WTC11 (cell line): ENCODE measurements around the gene MBD3. TPM values are rescaled to one million over a fixed set of nuclear protein-coding genes. Genes with fewer than 3 reads are reported as not detected.

Source experiments
- ATAC-seq: fragments of 200-7000 bp; cut with Tn5 transposase; 2 replicates; pipeline ENCODE4 v1.10.0; 2021; ENCODE audit warnings: mild to moderate bottlenecking, moderate library complexity
- CTCF ChIA-PET: fragments of 300-600 bp; sonication (Branson Sonifier 250); formaldehyde crosslinking; loops from one replicate; lab custom pipeline; 2021; ENCODE audit warnings: antibody characterized with exemption; lab: Charles Lee
- POLR2A ChIA-PET: fragments of 350-600 bp; sonication (Branson Sonifier 250); formaldehyde crosslinking; loops from one replicate; lab custom pipeline; 2021; ENCODE audit warnings: antibody characterized with exemption; lab: Charles Lee
- DNase-seq: peaks from one replicate; pipeline ENCODE4 v3.0.0; 2021; ENCODE audit warnings: low spot score
- H3K27ac Mint-ChIP-seq: 2 replicates; pipeline ENCODE4 v1.8.0; 2021; ENCODE audit warnings: mixed read lengths
- H3K27me3 Mint-ChIP-seq: 2 replicates; pipeline ENCODE4 v1.8.0; 2021; ENCODE audit warnings: low read depth, mild to moderate bottlenecking, moderate library complexity, mixed read lengths
- H3K36me3 Mint-ChIP-seq: 2 replicates; pipeline ENCODE4 v1.8.0; 2021; ENCODE audit warnings: mixed read lengths
- H3K4me1 Mint-ChIP-seq: 2 replicates; pipeline ENCODE4 v1.8.0; 2022; ENCODE audit warnings: mixed read lengths
- H3K4me3 Mint-ChIP-seq: 2 replicates; pipeline ENCODE4 v1.8.0; 2021; ENCODE audit warnings: mild to moderate bottlenecking, moderate library complexity, mixed read lengths
- H3K9me3 Mint-ChIP-seq: 2 replicates; pipeline ENCODE4 v1.8.0; 2021; ENCODE audit warnings: mixed read lengths
- ATF2 ChIP-seq: sonication (generic); formaldehyde crosslinking; IDR thresholded peaks from 2 replicates; pipeline ENCODE4 v1.8.1; 2022; ENCODE audit warnings: low read depth, missing genetic modification reagents, borderline replicate concordance
- ATF3 ChIP-seq: sonication (generic); formaldehyde crosslinking; conservative IDR thresholded peaks from 2 replicates; pipeline ENCODE4 v1.8.1; 2022; ENCODE audit warnings: mild to moderate bottlenecking, missing genetic modification reagents
- ERG ChIP-seq: fragments of 250-450 bp; sonication (Bioruptor Pico); IDR thresholded peaks from 2 replicates; pipeline ENCODE4 v1.8.0; 2021; ENCODE audit warnings: mild to moderate bottlenecking
- ETV6 ChIP-seq: sonication (generic); formaldehyde crosslinking; IDR thresholded peaks from 2 replicates; pipeline ENCODE4 v1.8.1; 2022; ENCODE audit warnings: mild to moderate bottlenecking, missing genetic modification reagents
- FOXJ3 ChIP-seq: sonication (generic); formaldehyde crosslinking; IDR thresholded peaks from 2 replicates; pipeline ENCODE4 v1.9.0; 2021; ENCODE audit warnings: missing genetic modification reagents, mild to moderate bottlenecking, borderline replicate concordance
- GRHL2 ChIP-seq: fragments of 250-450 bp; sonication (Bioruptor Pico); IDR thresholded peaks from 2 replicates; pipeline ENCODE4 v1.8.0; 2022; ENCODE audit warnings: mild to moderate bottlenecking, moderate library complexity; ENCODE audit not compliant: insufficient replicate concordance, severe bottlenecking
- KAT7 ChIP-seq: sonication (generic); formaldehyde crosslinking; IDR thresholded peaks from 2 replicates; pipeline ENCODE4 v1.8.1; 2023; ENCODE audit warnings: missing genetic modification reagents, mild to moderate bottlenecking, borderline replicate concordance
- SMAD3 ChIP-seq: sonication (generic); formaldehyde crosslinking; IDR thresholded peaks from 2 replicates; pipeline ENCODE4 v1.8.0; 2022; ENCODE audit warnings: missing genetic modification reagents, mild to moderate bottlenecking, borderline replicate concordance
- SOX15 ChIP-seq: fragments of 250-450 bp; sonication (Bioruptor Pico); IDR thresholded peaks from 2 replicates; pipeline ENCODE4 v1.9.0; 2021; ENCODE audit warnings: mild to moderate bottlenecking
- TEAD4 ChIP-seq: sonication (generic); formaldehyde crosslinking; IDR thresholded peaks from 2 replicates; pipeline ENCODE4 v1.8.0; 2022; ENCODE audit warnings: mild to moderate bottlenecking, missing genetic modification reagents
- ZNF425 ChIP-seq: fragments of 250-450 bp; sonication (Bioruptor Pico); conservative IDR thresholded peaks from 2 replicates; pipeline ENCODE4 v1.9.0; 2021; ENCODE audit warnings: mild to moderate bottlenecking
- total RNA-seq: library from RNA; stranded (reverse); gene quantifications from 3 replicates; pipeline ENCODE4 v1.2.3, GENCODE V29; 2021
- TF ChIP-seq, protein P1 (sequence below): sonication (generic); formaldehyde crosslinking; IDR thresholded peaks from 2 replicates; pipeline ENCODE4 v1.8.0; 2022; ENCODE audit warnings: mild to moderate bottlenecking, missing genetic modification reagents
- TF ChIP-seq, protein P2 (sequence below): fragments of 250-450 bp; sonication (Bioruptor Pico); IDR thresholded peaks from 2 replicates; pipeline ENCODE4 v1.9.0; 2021; ENCODE audit warnings: mild to moderate bottlenecking
- TF ChIP-seq, protein P3 (sequence below): sonication (generic); formaldehyde crosslinking; IDR thresholded peaks from 2 replicates; pipeline ENCODE4 v1.8.0; 2022; ENCODE audit warnings: missing genetic modification reagents
- TF ChIP-seq, protein P4 (sequence below): sonication (generic); formaldehyde crosslinking; IDR thresholded peaks from 2 replicates; pipeline ENCODE4 v1.8.1; 2023; ENCODE audit warnings: mild to moderate bottlenecking, moderate library complexity, missing genetic modification reagents

The MBD3 gene
- total RNA-seq, 1 experiment from 2014 or later: 90.2 TPM

DNA sequence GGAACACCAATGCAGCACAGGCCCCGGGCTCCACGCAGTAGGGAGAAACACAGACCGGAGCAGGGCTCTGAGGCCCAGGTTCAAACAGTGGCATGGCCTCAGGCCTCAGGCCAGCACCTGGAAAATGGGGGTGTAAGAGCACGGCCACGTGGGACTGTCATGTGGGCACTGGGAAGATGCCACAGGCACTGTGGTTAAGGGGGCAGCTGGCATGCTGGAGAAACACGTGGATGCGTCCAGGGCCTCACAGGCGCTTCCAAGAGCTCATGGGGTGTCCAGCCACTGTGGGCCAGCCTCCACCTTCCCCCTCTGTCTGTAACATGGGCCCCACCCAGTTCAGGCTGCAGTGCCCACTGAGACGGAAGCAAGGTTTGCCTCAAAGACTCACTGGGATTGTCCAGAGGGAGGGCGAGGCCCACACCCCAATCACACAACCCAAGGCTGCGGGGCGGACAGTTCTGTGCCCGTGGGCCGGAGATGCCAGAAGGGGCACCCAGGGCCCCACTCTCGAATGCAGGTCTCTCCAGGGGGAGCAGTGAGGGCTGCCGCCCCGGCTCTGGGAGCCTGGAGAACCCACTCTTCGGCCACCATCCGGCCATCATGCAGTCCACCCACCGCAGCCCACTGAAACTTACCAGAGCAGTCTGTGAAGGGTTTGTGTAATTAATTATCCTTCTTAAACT is 6.3 kb upstream of the MBD3 start:
- Mint-ChIP-seq H3K36me3 (peaks cover 25% of the 10 kb centered on the region), H3K27ac (no peak overlapping the region), H3K27me3 (no peaks in the 10 kb centered on the region), H3K4me1 (no peaks in the 10 kb centered on the region; the same call in 1 of the 2 replicates), H3K9me3 (no peaks in the 10 kb centered on the region), H3K4me3 (no peak overlapping the region)
- DNase-seq: no peak
- POLR2A ChIA-PET: no interaction called here
- TF ChIP-seq FOXJ3 (no peak), SMAD3 (no peak), ATF3 (CRISPR knock-in tag) (no peak), ERG (CRISPR knock-in tag) (no peak), SOX15 (no peak), TEAD4 (no peak), KAT7 (no peak), GRHL2 (CRISPR knock-in tag) (no peak), ZNF425 (CRISPR knock-in tag) (no peak), ETV6 (CRISPR knock-in tag) (no peak), ATF2 (CRISPR knock-in tag) (no peak)
- TF ChIP-seq, protein P1, sequence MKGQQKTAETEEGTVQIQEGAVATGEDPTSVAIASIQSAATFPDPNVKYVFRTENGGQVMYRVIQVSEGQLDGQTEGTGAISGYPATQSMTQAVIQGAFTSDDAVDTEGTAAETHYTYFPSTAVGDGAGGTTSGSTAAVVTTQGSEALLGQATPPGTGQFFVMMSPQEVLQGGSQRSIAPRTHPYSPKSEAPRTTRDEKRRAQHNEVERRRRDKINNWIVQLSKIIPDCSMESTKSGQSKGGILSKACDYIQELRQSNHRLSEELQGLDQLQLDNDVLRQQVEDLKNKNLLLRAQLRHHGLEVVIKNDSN (CRISPR knock-in tag): no peak
- TF ChIP-seq, protein P2, sequence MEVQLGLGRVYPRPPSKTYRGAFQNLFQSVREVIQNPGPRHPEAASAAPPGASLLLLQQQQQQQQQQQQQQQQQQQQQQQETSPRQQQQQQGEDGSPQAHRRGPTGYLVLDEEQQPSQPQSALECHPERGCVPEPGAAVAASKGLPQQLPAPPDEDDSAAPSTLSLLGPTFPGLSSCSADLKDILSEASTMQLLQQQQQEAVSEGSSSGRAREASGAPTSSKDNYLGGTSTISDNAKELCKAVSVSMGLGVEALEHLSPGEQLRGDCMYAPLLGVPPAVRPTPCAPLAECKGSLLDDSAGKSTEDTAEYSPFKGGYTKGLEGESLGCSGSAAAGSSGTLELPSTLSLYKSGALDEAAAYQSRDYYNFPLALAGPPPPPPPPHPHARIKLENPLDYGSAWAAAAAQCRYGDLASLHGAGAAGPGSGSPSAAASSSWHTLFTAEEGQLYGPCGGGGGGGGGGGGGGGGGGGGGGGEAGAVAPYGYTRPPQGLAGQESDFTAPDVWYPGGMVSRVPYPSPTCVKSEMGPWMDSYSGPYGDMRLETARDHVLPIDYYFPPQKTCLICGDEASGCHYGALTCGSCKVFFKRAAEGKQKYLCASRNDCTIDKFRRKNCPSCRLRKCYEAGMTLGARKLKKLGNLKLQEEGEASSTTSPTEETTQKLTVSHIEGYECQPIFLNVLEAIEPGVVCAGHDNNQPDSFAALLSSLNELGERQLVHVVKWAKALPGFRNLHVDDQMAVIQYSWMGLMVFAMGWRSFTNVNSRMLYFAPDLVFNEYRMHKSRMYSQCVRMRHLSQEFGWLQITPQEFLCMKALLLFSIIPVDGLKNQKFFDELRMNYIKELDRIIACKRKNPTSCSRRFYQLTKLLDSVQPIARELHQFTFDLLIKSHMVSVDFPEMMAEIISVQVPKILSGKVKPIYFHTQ (CRISPR knock-in tag): no peak
- TF ChIP-seq, protein P3, sequence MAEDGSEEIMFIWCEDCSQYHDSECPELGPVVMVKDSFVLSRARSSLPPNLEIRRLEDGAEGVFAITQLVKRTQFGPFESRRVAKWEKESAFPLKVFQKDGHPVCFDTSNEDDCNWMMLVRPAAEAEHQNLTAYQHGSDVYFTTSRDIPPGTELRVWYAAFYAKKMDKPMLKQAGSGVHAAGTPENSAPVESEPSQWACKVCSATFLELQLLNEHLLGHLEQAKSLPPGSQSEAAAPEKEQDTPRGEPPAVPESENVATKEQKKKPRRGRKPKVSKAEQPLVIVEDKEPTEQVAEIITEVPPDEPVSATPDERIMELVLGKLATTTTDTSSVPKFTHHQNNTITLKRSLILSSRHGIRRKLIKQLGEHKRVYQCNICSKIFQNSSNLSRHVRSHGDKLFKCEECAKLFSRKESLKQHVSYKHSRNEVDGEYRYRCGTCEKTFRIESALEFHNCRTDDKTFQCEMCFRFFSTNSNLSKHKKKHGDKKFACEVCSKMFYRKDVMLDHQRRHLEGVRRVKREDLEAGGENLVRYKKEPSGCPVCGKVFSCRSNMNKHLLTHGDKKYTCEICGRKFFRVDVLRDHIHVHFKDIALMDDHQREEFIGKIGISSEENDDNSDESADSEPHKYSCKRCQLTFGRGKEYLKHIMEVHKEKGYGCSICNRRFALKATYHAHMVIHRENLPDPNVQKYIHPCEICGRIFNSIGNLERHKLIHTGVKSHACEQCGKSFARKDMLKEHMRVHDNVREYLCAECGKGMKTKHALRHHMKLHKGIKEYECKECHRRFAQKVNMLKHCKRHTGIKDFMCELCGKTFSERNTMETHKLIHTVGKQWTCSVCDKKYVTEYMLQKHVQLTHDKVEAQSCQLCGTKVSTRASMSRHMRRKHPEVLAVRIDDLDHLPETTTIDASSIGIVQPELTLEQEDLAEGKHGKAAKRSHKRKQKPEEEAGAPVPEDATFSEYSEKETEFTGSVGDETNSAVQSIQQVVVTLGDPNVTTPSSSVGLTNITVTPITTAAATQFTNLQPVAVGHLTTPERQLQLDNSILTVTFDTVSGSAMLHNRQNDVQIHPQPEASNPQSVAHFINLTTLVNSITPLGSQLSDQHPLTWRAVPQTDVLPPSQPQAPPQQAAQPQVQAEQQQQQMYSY (CRISPR knock-in tag): no peak
- TF ChIP-seq, protein P4, sequence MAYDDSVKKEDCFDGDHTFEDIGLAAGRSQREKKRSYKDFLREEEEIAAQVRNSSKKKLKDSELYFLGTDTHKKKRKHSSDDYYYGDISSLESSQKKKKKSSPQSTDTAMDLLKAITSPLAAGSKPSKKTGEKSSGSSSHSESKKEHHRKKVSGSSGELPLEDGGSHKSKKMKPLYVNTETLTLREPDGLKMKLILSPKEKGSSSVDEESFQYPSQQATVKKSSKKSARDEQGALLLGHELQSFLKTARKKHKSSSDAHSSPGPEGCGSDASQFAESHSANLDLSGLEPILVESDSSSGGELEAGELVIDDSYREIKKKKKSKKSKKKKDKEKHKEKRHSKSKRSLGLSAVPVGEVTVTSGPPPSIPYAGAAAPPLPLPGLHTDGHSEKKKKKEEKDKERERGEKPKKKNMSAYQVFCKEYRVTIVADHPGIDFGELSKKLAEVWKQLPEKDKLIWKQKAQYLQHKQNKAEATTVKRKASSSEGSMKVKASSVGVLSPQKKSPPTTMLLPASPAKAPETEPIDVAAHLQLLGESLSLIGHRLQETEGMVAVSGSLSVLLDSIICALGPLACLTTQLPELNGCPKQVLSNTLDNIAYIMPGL (CRISPR knock-in tag): no peak
- CTCF ChIA-PET: interaction anchor here (1.6 kb wide), 1 partner anchor 53 kb away, joined by 9 read pairs; no protein-coding TSS in a partner anchor
- no peak for ATAC-seq
